ENCODE data around the gene NISCH. TPM values are rescaled to one million over a fixed set of nuclear protein-coding genes. Genes with fewer than 3 reads are reported as not detected.

The NISCH gene
- total RNA-seq, 3 donors from 2014 or later (not counting 1 experiment from before 2014, with no cell fraction given), result 162 to 191 (median 175) TPM

GRCh38 chr3:52539010-52539653, 83.7 kb downstream of the NISCH start:
- peaks cover 7% of the 10 kb centered on the region for H3K36me3 ChIP-seq (ENCODE audit: control insufficient read depth, insufficient read depth, low read length)
- ATAC-seq (no peak), DNase-seq (no peak)
- intact Hi-C loops (cut with micrococcal nuclease), result loop anchor here (5.0 kb wide), 1 partner anchor 82 kb away; the partner anchor contains the start of gene NISCH
- H3K9me3 ChIP-seq (ENCODE audit: control insufficient read depth, insufficient read depth, low read length), result no peaks in the 10 kb centered on the region
- no peaks in the 10 kb centered on the region for H3K27me3 Mint-ChIP-seq (ENCODE audit: low read depth in 2 of 2)
- peak overlapping the region; percentile 15 to 62 for H3K27ac Mint-ChIP-seq
- peak overlapping the region; percentile 21 for H3K4me3 Mint-ChIP-seq
- H3K27me3 ChIP-seq (ENCODE audit: control insufficient read depth, insufficient read depth, low read length), result no peaks in the 10 kb centered on the region
- H3K9me3 Mint-ChIP-seq, result no peaks in the 10 kb centered on the region
- H3K27ac ChIP-seq (ENCODE audit: low read length), result no peak overlapping the region
- H3K4me1 ChIP-seq (ENCODE audit: control insufficient read depth, insufficient read depth, low read length), result peaks cover 37% of the 10 kb centered on the region
- no peak for TF ChIP-seq CTCF (IDR thresholded peaks at IDR 0.05)
- no peaks in the 10 kb centered on the region for H3K36me3 Mint-ChIP-seq
- 90% methylated on average over 5 of the region's 5 CpGs for WGBS (ENCODE audit: insufficient coverage)
- H3K4me3 ChIP-seq (ENCODE audit: low read length), result no peak overlapping the region
- H3K4me1 Mint-ChIP-seq, result peaks cover 42 to 43% of the 10 kb centered on the region in 2 donors

GRCh38 chr3:52541050-52541449, 85.6 kb downstream of the NISCH start:
- intact Hi-C loops (cut with micrococcal nuclease), result no loop called here
- no peaks in the 10 kb centered on the region for H3K9me3 ChIP-seq (ENCODE audit: control insufficient read depth, insufficient read depth, low read length)
- no peaks in the 10 kb centered on the region for H3K9me3 Mint-ChIP-seq
- H3K27me3 Mint-ChIP-seq (ENCODE audit: low read depth in 2 of 2), result no peaks in the 10 kb centered on the region
- H3K4me1 Mint-ChIP-seq, result peaks cover 34 to 35% of the 10 kb centered on the region in 2 donors
- no peaks in the 10 kb centered on the region for H3K36me3 Mint-ChIP-seq
- no peak for TF ChIP-seq CTCF (IDR thresholded peaks at IDR 0.05)
- peaks cover 27% of the 10 kb centered on the region for H3K4me1 ChIP-seq (ENCODE audit: control insufficient read depth, insufficient read depth, low read length)
- DNase-seq (no peak), ATAC-seq (no peak)
- no peaks in the 10 kb centered on the region for H3K27me3 ChIP-seq (ENCODE audit: control insufficient read depth, insufficient read depth, low read length)
- H3K27ac Mint-ChIP-seq, result no peak overlapping the region
- no peak overlapping the region for H3K4me3 Mint-ChIP-seq
- peaks cover 10% of the 10 kb centered on the region for H3K36me3 ChIP-seq (ENCODE audit: control insufficient read depth, insufficient read depth, low read length)
- H3K4me3 ChIP-seq (ENCODE audit: low read length), result no peak overlapping the region
- no peak overlapping the region for H3K27ac ChIP-seq (ENCODE audit: low read length)
- WGBS (ENCODE audit: insufficient coverage), result 100% methylated on average over 2 of the region's 2 CpGs

Other genes with a start within 250 kb of the NISCH start
- gene TLR9, start 230.0 kb upstream of the NISCH start, total RNA-seq, result under 1 TPM in 2 of 3 donors, not detected in 1; 0.20 to 0.21 TPM
- 10 to 100 TPM; 49.2 to 76.6 (median 52.0) TPM for gene TWF2, start 216.4 kb upstream of the NISCH start, total RNA-seq
- 10 to 100 TPM; 66.0 to 83.7 (median 77.8) TPM for gene PPM1M, start 209.8 kb upstream of the NISCH start, total RNA-seq
- 100 to 1,000 TPM; 108 to 131 (median 109) TPM for gene WDR82, start 177.0 kb upstream of the NISCH start, total RNA-seq
- gene GLYCTK, start 167.8 kb upstream of the NISCH start, total RNA-seq, result 10 to 100 TPM; 43.3 to 60.8 (median 45.2) TPM
- 10 to 100 TPM; 72.3 to 81.7 (median 74.2) TPM for gene DNAH1, start 139.3 kb upstream of the NISCH start, total RNA-seq
- gene BAP1, start 45.6 kb upstream of the NISCH start, total RNA-seq, result 100 to 1,000 TPM; 141 to 154 (median 145) TPM
- 10 to 100 TPM; 10.9 to 13.5 (median 13.5) TPM for gene PHF7, start 44.9 kb upstream of the NISCH start, total RNA-seq
- gene SEMA3G, start 10.5 kb upstream of the NISCH start, total RNA-seq, result under 1 TPM in 2 of 3 donors, not detected in 1; 0.07 to 0.55 TPM
- gene TNNC1, start 1.6 kb upstream of the NISCH start, total RNA-seq, result 1 to 10 TPM in 2 of 3 donors, not detected in 1; 1.1 to 1.2 TPM
- 10 to 100 TPM in 1 of 3 donors, 1 to 10 TPM in 2; 1.8 to 26.5 (median 5.9) TPM for gene STAB1, start 39.7 kb downstream of the NISCH start, total RNA-seq
- 10 to 100 TPM in 1 of 3 donors, 1 to 10 TPM in 2; 2.2 to 10.7 (median 2.2) TPM for gene NT5DC2, start 78.3 kb downstream of the NISCH start, total RNA-seq
- 1 to 10 TPM; 4.1 to 9.5 (median 7.3) TPM for gene UQCC5, start 81.0 kb downstream of the NISCH start, total RNA-seq
- gene PBRM1, start 230.3 kb downstream of the NISCH start, total RNA-seq, result 10 to 100 TPM; 70.2 to 79.7 (median 76.6) TPM
- 10 to 100 TPM; 70.7 to 81.1 (median 70.9) TPM for gene GNL3, start 230.4 kb downstream of the NISCH start, total RNA-seq

Data from natural killer cell (primary cell).